HG03108 (cell line): ENCODE results near the gene GRB7.

ENCODE experiments used
- ATAC-seq: cut with Tn5 transposase; IDR thresholded peaks from one replicate; pipeline ENCODE4 v1.9.1; 2021; ENCODE audit warnings: moderate library complexity; ENCODE audit not compliant: unreplicated experiment

Gene GRB7

GRCh38 chr17:39765766-39766165 is 28.0 kb downstream of the GRB7 start:
- ATAC-seq = no peak

GRCh38 chr17:39767147-39767546 is 29.4 kb downstream of the GRB7 start:
- ATAC-seq = no peak

GRCh38 chr17:39769974-39770587 is 32.3 kb downstream of the GRB7 start:
- peak; percentile 54 for ATAC-seq

- ATAC-seq = no peak
These were observed 34.7 kb downstream of the GRB7 start for GRCh38 chr17:39772415-39772814.

GRCh38 chr17:39772987-39773934 is 35.5 kb downstream of the GRB7 start:
- ATAC-seq = no peak

- no peak for ATAC-seq
These were observed 36.3 kb downstream of the GRB7 start for GRCh38 chr17:39774047-39774446.

GRCh38 chr17:39775031-39775430 is 37.3 kb downstream of the GRB7 start:
- no peak for ATAC-seq

- no peak for ATAC-seq
These were observed 38.5 kb downstream of the GRB7 start for GRCh38 chr17:39776252-39776651.

- peak; percentile 60 for ATAC-seq
These were observed 40.0 kb downstream of the GRB7 start for GRCh38 chr17:39777534-39778365.

GRCh38 chr17:39781031-39781860 is 43.5 kb downstream of the GRB7 start:
- ATAC-seq = no peak

GRCh38 chr17:39781861-39782213 is 44.1 kb downstream of the GRB7 start:
- ATAC-seq = no peak

- ATAC-seq = no peak
These were observed 44.7 kb downstream of the GRB7 start for GRCh38 chr17:39782481-39782880.

GRCh38 chr17:39782980-39783379 is 45.2 kb downstream of the GRB7 start:
- ATAC-seq = no peak

GRCh38 chr17:39787041-39787440 is 49.3 kb downstream of the GRB7 start:
- ATAC-seq = no peak

GRCh38 chr17:39787743-39788484 is 50.2 kb downstream of the GRB7 start:
- no peak for ATAC-seq

GRCh38 chr17:39791111-39791992 is 53.6 kb downstream of the GRB7 start:
- no peak for ATAC-seq

- no peak for ATAC-seq
These were observed 54.9 kb downstream of the GRB7 start for GRCh38 chr17:39792526-39793221.

GRCh38 chr17:39793301-39793872 is 55.6 kb downstream of the GRB7 start:
- ATAC-seq = no peak
